NCI-H2196 treated with DMSO at 0.1 percent for 48 hours (cell line): ENCODE data around the gene GREB1L.
"Not testable (repeated sequence)": the region's sequence is repeated elsewhere in the genome, so short reads cannot be mapped to it uniquely, and the experiment has no call there.

ENCODE experiments used
- DNase-seq: peaks from one replicate; lab custom pipeline; 2025; ENCODE audit not compliant: unreplicated experiment; lab: John Stamatoyannopoulos, UW

The GREB1L gene

GRCh38 chr18:21242141-21242779 lies at the start of gene GREB1L:
GREB1L (plus strand) TSS chr18:21242232; CDS start chr18:21383519, 141,287 bp downstream.
- no peak for DNase-seq

DNA sequence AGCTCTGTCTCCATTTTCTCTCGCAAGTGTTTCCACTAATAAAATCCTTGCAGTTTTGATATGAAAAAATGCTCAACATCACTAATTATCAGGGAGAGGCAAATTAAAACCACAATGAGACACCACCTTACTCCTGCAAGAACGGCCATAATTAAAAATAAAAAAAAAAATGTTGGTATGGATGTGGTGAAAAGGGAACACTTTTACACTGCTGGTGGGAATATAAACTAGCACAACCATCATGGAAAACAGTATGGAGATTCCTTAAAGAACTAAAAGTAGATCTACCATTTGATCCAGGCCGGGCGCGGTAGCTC lies 49.8 kb upstream of the GREB1L start:
- DNase-seq: no peak

DNA sequence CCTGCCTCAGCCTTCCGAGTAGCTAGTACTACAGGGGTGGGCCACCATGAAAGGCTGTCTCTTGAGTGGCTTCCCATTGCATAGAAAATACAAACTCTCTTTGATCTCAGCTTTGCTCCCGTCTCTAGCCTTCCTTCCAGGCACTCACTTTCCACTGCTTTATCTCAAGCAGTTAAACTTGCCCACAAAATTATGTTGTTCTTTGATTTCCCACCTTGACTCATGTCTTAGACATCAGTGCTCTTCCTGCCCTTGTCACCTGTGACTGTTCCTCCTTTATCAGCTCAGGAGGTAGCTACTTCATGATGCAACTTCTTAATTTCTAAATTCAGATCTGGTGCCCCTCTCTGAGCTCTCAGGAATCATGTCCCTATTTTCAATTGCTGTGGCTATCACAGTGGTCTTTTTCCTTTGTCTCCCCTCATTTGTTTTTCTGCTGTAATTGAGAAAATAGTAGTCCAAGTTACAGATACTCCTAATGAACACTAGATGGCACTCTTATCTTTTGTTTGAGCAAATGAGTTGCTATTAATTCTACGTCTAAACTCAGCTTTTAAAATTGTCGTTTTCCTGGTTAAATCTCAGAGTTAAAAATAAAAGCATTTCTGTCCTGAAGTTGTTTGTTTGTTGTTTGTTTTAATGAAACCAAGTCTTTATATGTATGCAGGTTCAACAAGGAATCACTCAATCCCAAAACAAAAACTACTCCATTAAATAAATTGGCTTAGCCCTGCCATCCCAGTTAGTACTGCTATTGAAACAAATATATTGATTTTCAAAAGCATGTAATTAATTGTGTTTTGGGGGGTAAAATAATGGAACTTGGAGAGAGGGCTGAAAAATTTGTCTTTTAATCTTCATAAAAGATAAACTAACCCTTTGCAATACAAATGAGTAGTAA lies 46.9 kb upstream of the GREB1L start:
- DNase-seq: peak; percentile 39

GRCh38 chr18:21196426-21196825 lies 45.6 kb upstream of the GREB1L start:
- no peak for DNase-seq

DNA sequence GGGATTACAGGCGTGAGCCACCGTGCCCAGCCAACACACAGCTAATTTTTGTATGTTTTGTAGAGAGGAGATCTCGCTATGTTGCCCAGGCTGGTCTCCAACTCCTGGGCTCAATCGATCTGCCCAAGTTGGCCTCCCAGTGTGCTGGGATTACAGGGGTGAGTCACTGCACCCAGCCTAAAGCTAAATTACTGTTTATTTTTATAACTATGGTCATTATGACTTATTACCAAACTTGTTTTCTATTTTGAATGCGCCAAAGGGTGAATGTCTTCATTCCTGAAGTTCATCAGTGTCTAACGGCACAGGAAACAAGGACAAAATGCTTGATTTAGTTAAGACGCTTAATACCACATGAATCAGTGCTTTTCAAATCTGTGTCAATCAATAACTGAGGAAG lies 38.9 kb upstream of the GREB1L start:
- DNase-seq: no peak

GRCh38 chr18:21203542-21204241 lies 38.3 kb upstream of the GREB1L start:
- DNase-seq: no peak

GRCh38 chr18:21205695-21206094 lies 36.3 kb upstream of the GREB1L start:
- no peak for DNase-seq

- no peak for DNase-seq
Observed at GRCh38 chr18:21210278-21210677, 31.8 kb upstream of the GREB1L start.

- DNase-seq: no peak
Observed at GRCh38 chr18:21210784-21211183, 31.2 kb upstream of the GREB1L start.

DNA sequence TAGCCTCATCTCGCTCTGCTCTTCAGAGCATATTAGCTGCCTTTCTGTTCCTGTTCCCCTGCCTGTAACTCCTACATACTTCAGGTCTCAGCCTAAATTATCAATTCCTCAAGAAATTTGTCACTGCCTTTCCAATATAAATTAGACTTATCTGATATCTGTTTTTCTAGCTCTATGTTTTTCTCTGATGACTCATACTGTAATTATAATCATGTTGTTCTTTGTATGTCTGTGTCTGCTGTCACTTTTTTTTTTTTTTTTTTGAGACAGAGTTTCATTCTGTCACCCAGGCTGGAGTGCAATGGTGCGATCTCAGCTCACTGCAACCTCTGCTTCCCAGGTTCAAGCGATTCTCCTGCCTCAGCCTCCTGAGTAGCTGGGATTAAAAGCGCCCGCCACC lies 27.6 kb upstream of the GREB1L start:
- DNase-seq: not testable (repeated sequence)

GRCh38 chr18:21215490-21215889 lies 26.5 kb upstream of the GREB1L start:
- no peak for DNase-seq

GRCh38 chr18:21218862-21219261 lies 23.2 kb upstream of the GREB1L start:
- no peak for DNase-seq

DNA sequence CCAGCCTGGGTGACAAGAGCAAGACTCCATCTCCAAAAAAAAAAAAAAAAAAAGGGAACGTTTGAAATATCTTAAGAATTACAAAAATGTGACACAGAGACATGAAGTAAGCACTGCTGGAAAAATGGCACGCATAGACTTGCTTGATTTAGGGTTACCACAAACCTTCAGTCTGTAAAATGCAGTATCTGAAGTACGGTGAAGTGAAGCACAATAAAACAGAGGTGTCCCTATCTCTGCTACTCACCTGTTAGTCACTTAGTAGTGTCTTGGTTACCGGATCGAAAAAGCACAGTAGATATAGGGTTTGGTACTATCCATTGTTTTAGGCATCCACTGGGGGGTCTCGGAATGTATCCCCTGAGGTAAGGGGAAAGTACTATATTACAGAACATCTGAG lies 11.6 kb upstream of the GREB1L start:
- no peak for DNase-seq

GRCh38 chr18:21241301-21242048 lies 557 bp upstream of the GREB1L start:
- DNase-seq: no peak

GRCh38 chr18:21242780-21243401 lies 859 bp downstream of the GREB1L start:
- DNase-seq: no peak

GRCh38 chr18:21254576-21254975 lies 12.5 kb downstream of the GREB1L start:
- no peak for DNase-seq

DNA sequence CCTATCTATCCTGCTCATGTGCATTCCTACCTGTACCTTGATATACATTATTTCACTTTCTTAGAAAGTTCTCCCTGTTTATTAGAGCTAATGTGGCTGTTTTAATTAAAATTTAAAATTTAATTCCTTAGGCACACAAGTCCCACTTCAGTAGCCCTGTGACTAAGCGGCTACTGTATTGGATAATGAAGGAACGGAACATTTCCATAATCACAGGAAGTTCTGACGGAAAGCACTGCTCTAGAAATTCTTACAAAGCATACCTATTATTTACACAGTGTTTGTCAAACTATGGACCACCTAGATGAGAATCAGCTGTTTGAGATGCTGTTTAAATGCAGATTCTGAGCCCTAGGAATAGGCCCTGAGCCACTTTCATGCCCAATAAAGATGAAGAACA lies 13.2 kb downstream of the GREB1L start:
- no peak for DNase-seq

DNA sequence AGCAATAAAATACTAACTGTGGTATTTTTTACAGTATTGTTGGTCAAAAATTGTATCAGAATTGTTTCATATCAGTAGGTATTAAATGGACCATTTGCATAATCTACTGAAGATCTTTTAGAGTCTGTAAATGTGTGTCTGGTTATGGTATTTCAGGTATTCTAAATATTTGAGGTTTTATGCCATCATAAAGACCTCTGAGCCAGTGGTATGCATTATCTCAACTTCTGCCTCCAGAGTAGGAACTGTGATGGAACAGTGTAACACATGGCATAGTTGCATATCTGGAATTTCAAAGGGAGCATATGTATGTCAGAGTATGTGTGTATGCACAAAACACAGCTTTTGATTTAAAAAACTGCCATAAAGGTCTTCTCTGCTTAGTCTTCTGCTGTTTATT lies 15.4 kb downstream of the GREB1L start:
- DNase-seq: no peak

DNA sequence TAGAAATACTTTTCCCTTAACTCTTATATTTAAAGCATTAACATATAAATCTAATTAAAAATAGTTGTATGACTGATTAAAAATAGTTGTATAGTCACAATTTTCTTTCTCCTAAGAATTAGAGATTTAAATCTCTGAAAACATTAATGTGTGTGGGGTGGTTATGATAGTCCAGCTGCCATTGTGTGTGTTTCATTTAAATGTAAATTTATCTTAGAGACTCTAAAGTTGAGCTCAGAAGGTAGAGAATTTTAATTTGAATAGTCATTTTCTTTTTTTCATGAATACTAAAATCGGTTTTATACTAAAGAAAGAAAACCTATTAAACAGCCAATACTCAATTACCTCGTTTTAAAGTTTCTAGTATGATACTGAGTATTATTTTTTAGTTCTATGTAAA lies 18.6 kb downstream of the GREB1L start:
- DNase-seq: no peak

DNA sequence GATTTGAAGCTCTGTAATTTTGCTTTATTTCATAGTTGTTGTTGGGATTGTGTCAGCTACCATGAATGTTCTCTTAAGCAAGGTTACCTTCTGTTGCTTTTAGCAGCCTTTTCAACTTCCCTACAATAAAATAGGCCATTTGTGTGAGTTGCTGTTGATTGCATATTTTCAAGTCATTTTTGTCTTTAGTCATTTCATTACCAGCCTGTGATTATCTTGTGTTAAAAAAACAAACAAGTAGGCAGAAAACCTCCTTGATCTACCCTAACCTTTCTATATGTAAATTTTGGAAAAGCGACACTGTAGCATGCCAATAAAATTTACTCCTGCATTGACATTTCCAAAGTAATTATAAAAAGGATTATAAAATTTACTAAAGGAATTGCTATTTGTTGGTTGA lies 19.3 kb downstream of the GREB1L start:
- DNase-seq: no peak

DNA sequence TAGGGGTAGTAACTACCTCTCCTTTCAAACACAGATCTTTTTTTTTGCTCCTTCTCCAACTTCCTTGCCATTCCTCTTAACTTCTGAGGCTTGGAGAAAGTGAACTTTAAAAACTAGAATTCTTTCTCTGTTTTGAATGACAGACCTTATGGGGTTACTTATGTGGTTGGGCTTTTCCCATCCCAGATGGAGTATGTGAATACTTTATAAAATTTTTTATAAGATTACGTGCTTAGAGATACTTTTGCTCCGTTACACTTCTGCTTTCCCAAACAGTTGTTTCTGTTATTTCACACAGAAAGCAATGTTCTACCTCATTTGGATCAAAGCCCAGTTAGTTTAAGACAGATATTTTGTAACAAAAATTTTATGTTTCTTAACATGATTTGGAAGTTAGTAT lies 20.2 kb downstream of the GREB1L start:
- DNase-seq: no peak
